Testis (tissue), 2 donors: ENCODE measurements around the gene USP49.

Experiments used
- CTCF ChIP-seq, 3 experiments: fragments of 450-650 bp in 2 of 3; fragments of 200-600 bp in 1 of 3; sonication (generic) in 1 of 3; IDR thresholded peaks; one replicate each; pipeline ENCODE4 v1.5.1; 2016 to 2019; ENCODE audit warnings: antibody characterized with exemption in 3 of 3, mild to moderate bottlenecking in 2 of 3, moderate library complexity in 1 of 3
- POLR2A ChIP-seq: fragments of 450-650 bp; IDR thresholded peaks from one replicate; pipeline ENCODE4 v1.6.1; 2017; ENCODE audit warnings: antibody characterized with exemption, mild to moderate bottlenecking, moderate library complexity

- TF ChIP-seq CTCF (IDR thresholded peaks at IDR 0.05), result no peak
- no peak for TF ChIP-seq POLR2A
Measured at GRCh38 chr6:41937861-41938574, 42.8 kb upstream of the USP49 start.
